Tibial artery (tissue), 4 donors: ENCODE measurements around the gene RADIL.

Experiments used
- DNase-seq, 2 donors: peaks; one replicate each; pipeline ENCODE4 v3.0.0-alpha.2; 2019
- H3K27ac ChIP-seq, 2 donors: fragments of 200-600 bp; sonication (generic) in 1 of 2; 1 replicate in 1 of 2; 2 replicates in 1 of 2; pipeline ENCODE4 v1.5.1; 2018 to 2019; ENCODE audit warnings: mild to moderate bottlenecking in 1 of 2
- H3K27me3 ChIP-seq, 2 donors: fragments of 200-600 bp; sonication (generic) in 1 of 2; one replicate each; pipeline versions ENCODE4 v1.5.1 to v1.6.0; 2016 to 2019
- H3K36me3 ChIP-seq, 3 donors: fragments of 200-600 bp; sonication (generic) in 2 of 3; one replicate each; pipeline ENCODE4 v1.5.1; 2016 to 2019; ENCODE audit warnings: mild to moderate bottlenecking in 2 of 3
- H3K4me1 ChIP-seq, 4 donors: fragments of 200-600 bp; sonication (generic) in 2 of 4; 1 replicate in 3 of 4; 2 replicates in 1 of 4; pipeline ENCODE4 v1.5.1; 2016 to 2019
- H3K4me3 ChIP-seq, 2 donors: fragments of 200-600 bp; sonication (generic) in 1 of 2; 1 replicate in 1 of 2; 2 replicates in 1 of 2; pipeline ENCODE4 v1.5.1; 2018 to 2019; ENCODE audit warnings: mild to moderate bottlenecking in 2 of 2
- H3K9me3 ChIP-seq, 3 donors: fragments of 200-600 bp; sonication (generic) in 1 of 3; one replicate each; pipeline ENCODE4 v1.5.1; 2016 to 2019
- CTCF ChIP-seq, 2 experiments: fragments of 200-600 bp in 1 of 2; fragments of 450-650 bp in 1 of 2; IDR thresholded peaks; one replicate each; pipeline ENCODE4 v1.5.1; 2017 to 2019; ENCODE audit warnings: antibody characterized with exemption in 2 of 2, mild to moderate bottlenecking in 1 of 2, moderate library complexity in 1 of 2
- intact Hi-C: fragments of 100-400 bp; cut with DNase I; formaldehyde crosslinking; loops from one replicate; pipeline ENCODE4 v1.15.0; 2023; ENCODE audit warnings: low total_unique reads

The RADIL gene

GRCh38 chr7:4880218-4880617 is 3.3 kb downstream of the RADIL start:
- no peaks in the 10 kb centered on the region for H3K9me3 ChIP-seq
- H3K4me1 ChIP-seq, result peaks cover 0 to 26% (median 14%) of the 10 kb centered on the region in 4 donors
- DNase-seq, result no peak
- H3K36me3 ChIP-seq, result peaks cover 0 to 15% (median 14%) of the 10 kb centered on the region in 3 donors
- H3K4me3 ChIP-seq, result no peak overlapping the region
- no peak for TF ChIP-seq CTCF (IDR thresholded peaks at IDR 0.05)
- intact Hi-C loops, result loop anchor here (5.0 kb wide), 2 partner anchors 48 to 83 kb away; no protein-coding TSS in a partner anchor
- no peaks in the 10 kb centered on the region for H3K27me3 ChIP-seq
- H3K27ac ChIP-seq, result no peak overlapping the region

- Histone ChIP-seq H3K27ac (no peak overlapping the region), H3K36me3 (peaks cover 0 to 15% (median 14%) of the 10 kb centered on the region in 3 donors), H3K4me1 (peaks cover 0 to 26% (median 14%) of the 10 kb centered on the region in 4 donors), H3K4me3 (no peak overlapping the region), H3K27me3 (no peaks in the 10 kb centered on the region), H3K9me3 (no peaks in the 10 kb centered on the region)
- DNase-seq, result no peak
- intact Hi-C loops, result loop anchor here (5.0 kb wide), 2 partner anchors 47 to 82 kb away; no protein-coding TSS in a partner anchor
- TF ChIP-seq CTCF (IDR thresholded peaks at IDR 0.05), result no peak
Measured at GRCh38 chr7:4879396-4880081, 4.0 kb downstream of the RADIL start.

GRCh38 chr7:4878336-4879335 is 4.9 kb downstream of the RADIL start:
- peaks cover 0 to 19% (median 19%) of the 10 kb centered on the region in 3 donors for H3K36me3 ChIP-seq
- peaks cover 0 to 20% (median 14%) of the 10 kb centered on the region in 4 donors for H3K4me1 ChIP-seq
- intact Hi-C loops, result no loop called here
- TF ChIP-seq CTCF (IDR thresholded peaks at IDR 0.05), result no peak
- no peak for DNase-seq
- no peaks in the 10 kb centered on the region for H3K27me3 ChIP-seq
- H3K27ac ChIP-seq, result no peak overlapping the region
- H3K9me3 ChIP-seq, result no peaks in the 10 kb centered on the region
- no peak overlapping the region for H3K4me3 ChIP-seq

GRCh38 chr7:4876586-4876985 is 6.9 kb downstream of the RADIL start:
- no peaks in the 10 kb centered on the region for H3K27me3 ChIP-seq
- no peak overlapping the region for H3K27ac ChIP-seq
- no peak overlapping the region for H3K4me3 ChIP-seq
- no peaks in the 10 kb centered on the region for H3K9me3 ChIP-seq
- intact Hi-C loops, result no loop called here
- no peak for TF ChIP-seq CTCF (IDR thresholded peaks at IDR 0.05)
- H3K36me3 ChIP-seq, result peaks cover 0 to 23% (median 19%) of the 10 kb centered on the region in 3 donors
- DNase-seq, result no peak
- H3K4me1 ChIP-seq, result peaks cover 0 to 4% (median 1%) of the 10 kb centered on the region in 4 donors

- no peak for TF ChIP-seq CTCF (IDR thresholded peaks at IDR 0.05)
- Histone ChIP-seq H3K27me3 (no peaks in the 10 kb centered on the region), H3K4me3 (no peak overlapping the region), H3K9me3 (no peaks in the 10 kb centered on the region), H3K36me3 (peaks cover 0 to 23% (median 19%) of the 10 kb centered on the region in 3 donors), H3K27ac (no peak overlapping the region), H3K4me1 (peaks cover 0 to 4% (median 0%) of the 10 kb centered on the region in 4 donors)
- intact Hi-C loops, result no loop called here
- DNase-seq, result no peak
Measured at GRCh38 chr7:4875391-4875790, 8.1 kb downstream of the RADIL start.
